ENCODE results near the gene XKR7. TPM values are rescaled to one million over a fixed set of nuclear protein-coding genes. Genes with fewer than 3 reads are reported as not detected.

Gene XKR7
- total RNA-seq, 1 donor from 2014 or later: 4.9 TPM

GRCh38 chr20:32052090-32052777 is 84.3 kb downstream of the XKR7 start, which contains the start of gene HCK:
TSS of gene HCK (plus strand) at chr20:32052242.
- no peak for TF ChIP-seq CTCF (conservative IDR thresholded peaks at IDR 0.05)
- peaks cover 4% of the 10 kb centered on the region for H3K36me3 Mint-ChIP-seq (ENCODE audit: low read depth)
- H3K4me3 Mint-ChIP-seq: peak within 1 kb of the TSS; percentile 29
- no peak for DNase-seq (ENCODE audit: low read depth, low spot score)
- H3K27ac Mint-ChIP-seq (ENCODE audit: unreplicated experiment): no peak within 1 kb of the TSS
- H3K9me3 Mint-ChIP-seq: no peaks in the 10 kb centered on the region
- peaks cover 96% of the 10 kb centered on the region for H3K27me3 Mint-ChIP-seq (ENCODE audit: low read depth)
- peaks cover 9% of the 10 kb centered on the region for H3K4me1 Mint-ChIP-seq

- no peak overlapping the region for H3K27ac Mint-ChIP-seq (ENCODE audit: unreplicated experiment)
- peaks cover 4% of the 10 kb centered on the region for H3K36me3 Mint-ChIP-seq (ENCODE audit: low read depth)
- peaks cover 97% of the 10 kb centered on the region for H3K27me3 Mint-ChIP-seq (ENCODE audit: low read depth)
- H3K4me3 Mint-ChIP-seq: no peak overlapping the region
- DNase-seq (ENCODE audit: low read depth, low spot score): no peak
- TF ChIP-seq CTCF (conservative IDR thresholded peaks at IDR 0.05): no peak
- no peaks in the 10 kb centered on the region for H3K9me3 Mint-ChIP-seq
- peaks cover 9% of the 10 kb centered on the region for H3K4me1 Mint-ChIP-seq
Observed at GRCh38 chr20:32052778-32053362, 84.9 kb downstream of the XKR7 start.

Other genes starting within 250 kb of the XKR7 start
- 74.3 and 74.8 TPM in 2 replicates for gene BCL2L1, start 245.3 kb upstream of the XKR7 start, total RNA-seq
- gene TPX2, start 228.9 kb upstream of the XKR7 start, total RNA-seq: 208 and 210 TPM in 2 replicates
- 1.6 and 1.8 TPM in 2 replicates for gene MYLK2, start 148.8 kb upstream of the XKR7 start, total RNA-seq
- gene FOXS1, start 122.5 kb upstream of the XKR7 start, total RNA-seq: not detected in 2 replicates
- gene DUSP15, start 97.6 kb upstream of the XKR7 start, total RNA-seq: 13.5 and 13.7 TPM in 2 replicates
- gene TTLL9, start 97.5 kb upstream of the XKR7 start, total RNA-seq: 2.9 and 3.3 TPM in 2 replicates
- gene PDRG1, start 16.1 kb upstream of the XKR7 start, total RNA-seq: 32.0 and 34.9 TPM in 2 replicates
- gene CCM2L, start 42.3 kb downstream of the XKR7 start, total RNA-seq: 0.14 and 0.26 TPM in 2 replicates
- gene HCK, start 84.1 kb downstream of the XKR7 start, total RNA-seq: not detected in 2 replicates
- 76.7 and 76.8 TPM in 2 replicates for gene TM9SF4, start 141.6 kb downstream of the XKR7 start, total RNA-seq
- gene PLAGL2, start 239.6 kb downstream of the XKR7 start, total RNA-seq: 70.4 and 71.1 TPM in 2 replicates
- gene POFUT1, start 239.7 kb downstream of the XKR7 start, total RNA-seq: 47.5 and 51.4 TPM in 2 replicates